GM18511 (cell line): Measurements from ENCODE around the gene THAP8.

Experiments
- ATAC-seq: cut with Tn5 transposase; IDR thresholded peaks from one replicate; pipeline ENCODE4 v1.9.1; 2021; ENCODE audit warnings: mild to moderate bottlenecking, moderate library complexity; ENCODE audit not compliant: unreplicated experiment

THAP8 gene

DNA sequence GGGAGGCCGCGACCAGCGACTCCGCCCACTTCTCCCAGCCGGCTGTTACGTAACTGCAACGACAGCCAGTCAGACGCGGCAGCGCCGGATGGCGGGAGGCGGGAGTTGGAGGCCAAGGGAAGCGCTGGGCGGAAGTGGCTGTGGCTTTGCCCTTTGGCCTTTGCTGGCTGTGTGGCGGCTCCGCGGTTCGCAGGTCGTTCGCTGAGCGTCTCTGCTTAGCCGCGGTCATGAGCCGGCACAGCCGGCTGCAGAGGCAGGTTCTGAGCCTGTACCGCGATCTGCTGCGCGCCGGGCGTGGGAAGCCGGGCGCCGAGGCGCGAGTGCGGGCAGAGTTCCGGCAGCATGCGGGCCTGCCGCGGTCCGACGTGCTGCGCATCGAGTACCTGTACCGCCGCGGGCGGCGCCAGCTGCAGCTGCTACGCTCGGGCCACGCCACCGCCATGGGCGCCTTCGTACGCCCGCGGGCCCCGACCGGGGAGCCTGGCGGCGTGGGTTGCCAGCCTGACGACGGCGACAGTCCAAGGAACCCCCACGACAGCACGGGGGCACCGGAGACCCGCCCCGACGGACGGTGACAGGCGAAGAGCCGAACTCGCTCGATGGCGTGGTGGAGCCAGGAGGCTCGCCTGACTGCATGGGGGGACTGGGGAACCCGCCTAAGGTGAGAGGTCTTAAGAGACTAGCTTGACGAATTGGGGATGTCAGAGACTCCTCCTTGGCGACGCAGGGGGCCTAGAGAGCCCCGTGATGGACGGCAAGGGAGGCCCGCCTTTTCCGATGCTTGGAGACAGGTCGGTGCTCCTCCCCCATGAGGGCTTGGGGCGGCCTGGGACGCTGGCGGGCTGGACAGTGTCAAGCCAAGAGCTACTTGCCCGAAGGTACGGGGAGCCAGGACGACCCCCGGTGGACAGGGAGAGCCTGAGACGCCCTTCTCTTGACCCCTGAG is 58.8 kb downstream of the THAP8 start, which contains the start of gene SDHAF1:
TSS of gene SDHAF1 (plus strand) at position 141 of the 946 bp plus-strand sequence. CDS start at position 228, 87 bp downstream.
- peak; percentile 87 for ATAC-seq

DNA sequence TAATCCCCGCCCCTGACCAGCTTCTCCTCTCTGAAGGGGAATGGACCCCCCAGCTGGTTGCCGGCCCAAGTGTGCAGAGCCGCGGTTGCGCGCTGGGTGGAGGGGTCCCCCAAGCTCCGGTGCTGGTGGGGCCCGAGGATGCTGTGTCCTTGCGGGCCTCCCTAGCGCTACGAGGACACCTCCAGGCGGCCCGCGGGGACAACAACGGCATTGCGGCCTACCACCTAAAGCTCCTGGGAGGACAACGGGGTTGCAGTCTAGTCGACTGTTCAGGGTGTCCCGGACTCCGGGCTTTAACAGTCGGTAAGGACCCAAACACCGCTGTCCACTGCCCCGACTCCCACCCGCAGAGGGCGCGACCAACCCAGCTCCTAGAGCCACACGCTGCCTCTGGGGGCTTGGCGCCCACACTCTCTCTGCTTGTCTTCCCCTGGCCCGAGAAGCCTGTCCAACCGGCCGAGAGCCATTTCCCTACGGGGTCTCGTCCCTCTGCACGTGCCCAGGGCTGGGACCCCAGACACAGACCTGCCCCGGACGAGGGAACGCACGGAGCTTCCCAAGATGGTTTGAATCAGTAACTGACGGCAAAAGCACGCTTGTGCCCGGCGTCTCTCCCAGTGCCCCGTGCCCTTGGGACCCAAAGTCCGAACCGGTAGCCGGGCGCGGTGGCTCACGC is 60.0 kb downstream of the THAP8 start:
- no peak for ATAC-seq

DNA sequence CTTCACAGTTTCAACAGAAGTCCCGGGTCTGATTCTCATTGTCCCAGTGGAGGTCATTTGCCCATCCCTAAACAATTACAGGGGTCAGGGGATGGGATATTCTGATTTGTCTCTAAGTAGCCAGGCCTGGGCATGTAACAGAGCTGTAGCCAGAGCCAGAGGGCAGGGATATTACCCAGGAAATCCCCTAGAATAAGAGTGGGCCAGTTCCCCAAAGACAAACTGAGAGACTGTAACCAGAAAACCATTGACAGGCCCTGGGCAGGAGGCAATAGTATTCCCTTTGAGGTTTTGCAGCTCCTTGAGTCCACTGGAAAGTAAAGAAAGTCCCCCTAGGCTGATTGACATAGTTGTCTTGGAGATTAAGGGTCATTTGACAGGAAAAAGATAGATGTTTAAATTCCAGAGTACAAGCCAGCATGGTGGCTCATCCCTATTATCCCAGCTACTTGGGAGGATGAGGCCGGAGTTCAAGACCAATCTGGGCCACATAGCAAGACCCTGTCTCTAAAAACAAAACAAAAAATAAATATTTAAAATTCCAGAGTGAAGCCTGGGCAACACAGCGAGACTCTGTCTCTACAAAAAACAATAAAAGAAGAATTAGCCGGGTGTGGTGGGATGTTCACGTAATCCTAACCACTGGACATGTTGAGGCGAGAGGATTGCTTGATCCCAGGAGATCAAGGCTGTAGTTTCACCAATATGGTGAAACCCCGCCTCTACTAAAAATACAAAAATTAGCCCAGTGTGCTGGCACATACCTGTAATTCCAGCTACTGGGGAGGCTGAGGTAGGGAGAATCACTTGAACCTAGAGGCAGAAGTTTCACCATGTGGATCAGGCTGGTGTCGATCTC is 60.9 kb downstream of the THAP8 start:
- no peak for ATAC-seq

DNA sequence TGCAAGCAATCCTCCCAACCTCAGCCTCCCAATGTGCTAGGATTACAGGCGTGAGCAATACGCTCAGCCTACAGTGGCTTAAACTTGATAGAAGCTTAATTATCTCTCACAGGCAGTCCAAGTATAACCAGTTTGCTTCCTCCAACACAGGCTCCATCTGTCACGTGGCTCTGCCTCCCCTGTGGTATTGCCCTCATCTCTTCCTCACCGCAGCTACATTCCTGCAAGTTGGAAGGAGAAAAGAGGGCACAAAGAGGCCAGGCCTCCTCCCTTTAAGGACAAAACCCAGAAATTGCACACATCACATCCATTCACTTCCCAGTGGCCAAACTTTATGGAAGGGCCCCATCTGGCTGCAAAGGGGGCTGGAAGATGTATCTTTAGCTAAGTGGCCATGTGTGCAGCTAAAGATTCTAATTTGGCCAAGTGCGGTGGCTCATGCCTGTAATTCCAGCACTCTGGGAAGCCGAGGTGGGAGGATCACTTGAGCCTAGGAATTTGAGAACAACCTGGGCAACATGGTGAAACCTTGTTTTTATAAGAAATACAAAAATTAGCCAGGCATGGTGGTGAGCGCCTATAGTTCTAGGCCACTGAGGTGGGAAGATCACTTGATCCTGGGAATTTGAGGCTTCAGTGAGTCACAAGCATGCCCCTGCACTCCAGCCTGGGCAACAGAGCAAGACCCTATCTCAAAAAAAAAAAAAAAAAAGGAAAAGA is 62.2 kb downstream of the THAP8 start:
- no peak for ATAC-seq

DNA sequence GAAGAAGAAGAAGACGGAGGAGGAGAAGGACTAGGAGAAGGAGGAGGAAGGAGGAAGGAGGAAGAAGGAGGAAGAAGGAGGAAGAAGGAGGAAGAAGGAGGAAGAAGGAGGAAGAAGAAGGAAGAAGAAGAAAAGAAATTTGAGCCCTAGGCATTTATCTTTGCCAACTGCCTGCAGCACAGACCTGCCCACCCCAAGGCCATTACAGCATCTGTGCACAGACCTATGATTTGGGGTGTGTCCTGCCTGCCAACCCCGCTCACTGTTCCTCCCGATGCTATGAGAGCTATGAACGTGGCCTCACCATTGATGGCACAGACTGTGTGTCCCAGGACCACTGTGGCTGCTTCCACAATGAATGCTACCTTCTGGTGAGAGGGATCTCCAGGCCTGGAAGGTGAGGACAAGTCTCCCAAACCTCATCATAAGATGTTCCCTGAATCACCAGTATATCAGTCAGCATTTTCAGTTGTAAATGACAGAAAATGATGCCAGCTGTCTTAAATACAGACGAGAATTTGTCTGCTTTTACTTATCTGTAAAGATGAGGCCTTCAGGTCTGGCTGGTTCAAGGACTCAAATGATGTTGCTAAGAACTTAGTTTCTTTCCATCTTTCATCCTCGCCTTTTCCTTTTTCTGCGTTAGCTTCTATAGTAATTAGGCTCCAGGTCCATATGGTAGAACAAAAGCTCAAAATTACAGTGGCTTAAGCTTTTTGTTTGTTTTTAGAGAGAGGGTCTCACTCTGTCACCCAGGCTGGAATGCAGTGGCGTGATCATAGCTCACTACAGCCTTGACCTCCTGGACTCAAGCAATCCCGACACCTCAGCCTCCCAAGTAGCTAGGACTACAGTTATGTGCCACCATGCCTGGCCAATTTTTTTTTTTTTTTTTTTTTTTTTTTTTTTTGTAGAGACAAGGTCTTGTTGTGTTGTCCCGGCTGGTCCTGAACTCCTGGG is 63.0 kb downstream of the THAP8 start:
- no peak for ATAC-seq

DNA sequence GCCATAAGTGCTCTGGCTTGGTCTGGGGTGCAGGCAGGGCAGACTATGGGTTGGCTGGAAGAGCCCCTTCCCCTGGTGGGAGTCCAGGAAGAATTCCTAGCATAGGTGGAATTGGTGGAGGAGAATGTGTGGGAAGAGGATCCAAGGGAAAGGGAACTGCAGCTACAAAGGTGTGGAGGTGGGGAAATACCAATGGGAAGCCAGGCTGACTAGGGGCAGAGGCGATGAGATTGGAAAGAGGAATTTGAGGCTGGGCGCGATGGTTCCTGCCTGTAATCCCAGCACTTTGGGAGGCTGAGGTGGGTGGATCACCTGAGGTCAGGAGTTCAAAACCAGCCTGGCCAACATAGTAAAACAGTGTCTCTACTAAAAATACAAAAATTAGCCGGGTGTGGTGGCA is 63.9 kb downstream of the THAP8 start:
- ATAC-seq = no peak

DNA sequence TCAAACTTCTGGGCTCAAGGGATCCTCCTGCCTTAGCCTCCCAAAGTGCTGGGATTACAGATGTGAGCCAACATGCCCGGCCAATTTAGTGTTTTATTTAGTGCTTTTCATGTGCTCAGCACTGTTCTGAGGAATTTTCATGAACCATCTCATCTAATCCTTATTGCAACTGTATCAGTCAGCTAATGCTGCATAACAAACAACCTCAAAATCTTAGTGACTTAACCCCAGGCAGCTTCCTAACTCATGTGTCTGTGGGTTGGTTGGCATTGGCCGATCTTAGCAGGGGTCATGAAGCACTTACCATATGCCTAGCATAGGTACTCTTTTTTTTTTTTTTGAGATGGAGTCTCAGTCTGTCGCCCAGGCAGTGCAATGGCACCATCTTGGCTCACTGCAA is 65.3 kb downstream of the THAP8 start:
- no peak for ATAC-seq

DNA sequence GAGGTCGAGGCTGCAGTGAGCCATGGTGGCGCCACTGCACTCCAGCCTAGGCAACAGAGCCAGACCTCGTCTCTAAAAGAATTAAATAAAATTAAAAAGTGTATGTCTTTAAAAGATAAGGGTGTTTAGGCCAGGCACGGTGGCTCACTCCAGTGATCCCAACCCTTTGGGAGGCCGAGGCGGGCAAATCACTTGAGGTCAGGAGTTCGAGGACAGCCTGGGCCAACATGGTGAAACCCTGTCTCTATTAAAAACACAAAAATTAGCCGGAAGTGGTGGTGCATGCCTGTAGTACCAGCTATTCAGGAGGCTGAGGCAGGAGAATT is 66.6 kb downstream of the THAP8 start:
- ATAC-seq = no peak

DNA sequence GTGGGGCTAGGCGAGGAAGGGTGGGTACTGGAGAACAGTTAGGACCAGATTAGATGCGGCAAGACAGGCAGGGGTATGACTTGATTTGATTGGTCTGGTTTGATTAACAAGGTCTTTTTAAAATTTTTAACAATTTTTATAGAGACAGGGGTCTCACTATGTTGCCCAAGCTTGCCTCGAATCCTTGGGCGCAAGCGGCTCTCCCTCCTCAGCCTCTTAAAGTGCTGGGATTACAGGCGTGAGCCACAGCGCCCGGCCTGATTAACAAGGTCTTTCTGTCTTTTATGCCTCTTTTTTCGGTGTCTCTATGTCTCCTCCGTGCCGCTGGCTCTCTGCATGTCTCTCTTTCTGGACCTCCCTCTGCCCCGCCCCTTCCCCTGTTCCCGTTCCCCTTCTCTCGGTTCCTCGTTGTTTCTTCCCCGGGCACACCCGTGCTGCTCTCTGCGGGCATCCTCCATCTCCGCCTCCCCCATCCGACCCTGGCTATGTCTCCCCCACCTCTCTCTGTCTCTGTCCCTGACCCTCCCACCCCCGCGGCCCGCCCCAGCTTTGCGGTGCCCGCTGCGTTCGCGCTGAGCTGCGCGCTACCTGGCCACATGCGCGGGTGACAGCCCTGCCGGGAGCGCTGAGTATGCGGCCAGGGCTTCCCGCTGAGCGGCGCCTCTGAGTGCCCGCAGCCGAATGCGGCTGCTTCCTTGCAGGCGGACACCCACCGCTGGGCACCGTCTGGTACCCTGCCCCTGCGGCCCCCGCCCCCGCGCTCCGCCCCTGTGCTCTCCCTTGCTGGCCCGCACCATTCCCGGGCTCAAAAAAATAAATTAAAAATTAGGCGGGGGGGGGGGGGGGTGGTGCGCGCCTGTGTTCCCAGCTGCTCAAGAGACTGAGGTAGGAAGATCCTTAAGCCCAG is 67.2 kb downstream of the THAP8 start:
- no peak for ATAC-seq

DNA sequence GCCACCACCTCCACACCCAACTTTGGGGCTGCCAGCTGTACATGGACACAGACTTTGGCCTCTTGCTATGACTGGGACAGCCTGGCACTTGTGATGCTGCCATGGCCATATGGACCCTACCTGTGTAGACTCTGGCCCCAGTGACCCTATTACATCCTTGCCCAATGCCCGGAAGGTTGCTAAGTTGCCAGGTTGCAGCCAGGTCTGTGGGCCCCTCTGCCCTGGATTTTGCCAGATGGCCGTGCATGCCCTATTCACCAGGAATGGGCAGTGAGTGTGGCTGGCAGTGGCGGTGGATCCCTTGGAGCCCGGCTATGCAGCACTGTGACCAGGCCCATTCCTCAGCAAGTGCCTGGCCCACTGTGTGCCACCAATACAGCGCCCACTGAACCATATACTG is 68.0 kb downstream of the THAP8 start:
- ATAC-seq = no peak
